NT2/D1 (cell line): ENCODE results near the gene RTN1.
"Not testable (repeated sequence)": the region's sequence is repeated elsewhere in the genome, so short reads cannot be mapped to it uniquely, and the experiment has no call there.

Source experiments
- YY1 ChIP-seq: IDR thresholded peaks from 2 replicates; pipeline ENCODE4 v1.6.1; 2011; ENCODE audit not compliant: insufficient read length, insufficient read depth
- ZNF274 ChIP-seq: IDR thresholded peaks from 2 replicates; pipeline ENCODE4 v1.6.1; 2011; ENCODE audit warnings: mild to moderate bottlenecking, low read depth, low read length

DNA sequence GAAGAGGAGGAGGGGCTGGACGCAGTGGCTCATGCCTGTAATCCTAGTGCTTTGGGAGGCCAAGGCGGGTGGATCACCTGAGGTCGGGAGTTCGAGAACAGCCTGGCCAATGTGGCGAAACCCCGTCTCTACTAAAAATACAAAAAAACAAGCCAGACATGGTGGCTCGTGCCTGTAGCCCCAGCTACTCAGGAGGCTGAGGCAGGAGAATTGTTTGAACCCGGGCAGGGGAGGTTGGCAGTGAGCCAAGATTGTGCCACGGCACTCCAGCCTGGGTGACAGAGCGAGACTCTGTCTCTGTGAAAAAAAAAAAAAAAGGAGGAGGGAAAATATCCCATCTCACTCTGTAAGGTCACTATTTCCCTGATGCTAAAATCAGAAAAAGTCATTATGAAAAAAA, 216.4 kb downstream of the RTN1 start:
- TF ChIP-seq YY1, ZNF274: not testable (repeated sequence)
